H7 (cell line): Measurements from ENCODE around the gene FBXO44. TPM values are rescaled to one million over a fixed set of nuclear protein-coding genes. Genes with fewer than 3 reads are reported as not detected.
"Not testable (repeated sequence)": the region's sequence is repeated elsewhere in the genome, so short reads cannot be mapped to it uniquely, and the experiment has no call there.

ENCODE experiments used
- DNase-seq: peaks from one replicate; pipeline ENCODE4 v3.0.0; 2012
- H3K27me3 ChIP-seq: 2 replicates; pipeline ENCODE4 v1.6.0; 2011; ENCODE audit warnings: mild to moderate bottlenecking, low read length; ENCODE audit not compliant: control insufficient read depth, insufficient read depth
- H3K36me3 ChIP-seq: replicated peaks from 2 replicates; pipeline ENCODE4 v1.5.1; 2011; ENCODE audit warnings: low read length; ENCODE audit not compliant: control insufficient read depth, insufficient read depth
- H3K4me3 ChIP-seq: 2 replicates; pipeline ENCODE4 v1.5.1; 2011; ENCODE audit warnings: low read depth, mild to moderate bottlenecking, control low read depth, low read length, moderate library complexity; ENCODE audit not compliant: insufficient read depth
- total RNA-seq: library from RNA; depleted of rRNA; stranded (reverse); fragments of >200 nt; shearing (Covaris generic); gene quantifications from 2 replicates; pipeline ENCODE4 v1.2.3, GENCODE V29; 2014

FBXO44 gene
- total RNA-seq, 1 experiment from 2014 or later = 24.5 TPM

DNA sequence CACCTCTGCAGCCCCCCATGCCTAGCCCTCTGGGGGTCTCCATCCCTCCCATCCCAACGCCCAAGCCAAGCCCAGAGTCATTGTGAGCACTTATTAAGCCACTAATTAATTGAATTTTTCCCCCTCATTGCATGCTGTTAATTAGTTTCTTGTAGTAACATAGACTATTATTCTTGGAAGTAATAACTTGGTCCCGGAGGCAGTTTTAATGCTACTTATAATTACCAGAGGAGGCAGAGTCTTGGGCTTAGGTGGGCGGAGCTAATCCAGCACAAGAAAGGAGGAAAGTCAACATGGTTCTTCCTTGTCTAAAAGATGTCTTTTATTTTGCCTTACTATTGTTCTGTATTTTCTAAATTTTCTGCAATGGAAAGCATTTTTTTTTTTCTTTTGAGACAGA lies 28.1 kb upstream of the FBXO44 start:
- H3K27me3 ChIP-seq = no peaks in the 10 kb centered on the region; the same call in 1 of the 2 replicates
- no peaks in the 10 kb centered on the region for H3K36me3 ChIP-seq
- no peak overlapping the region for H3K4me3 ChIP-seq
- no peak for DNase-seq

DNA sequence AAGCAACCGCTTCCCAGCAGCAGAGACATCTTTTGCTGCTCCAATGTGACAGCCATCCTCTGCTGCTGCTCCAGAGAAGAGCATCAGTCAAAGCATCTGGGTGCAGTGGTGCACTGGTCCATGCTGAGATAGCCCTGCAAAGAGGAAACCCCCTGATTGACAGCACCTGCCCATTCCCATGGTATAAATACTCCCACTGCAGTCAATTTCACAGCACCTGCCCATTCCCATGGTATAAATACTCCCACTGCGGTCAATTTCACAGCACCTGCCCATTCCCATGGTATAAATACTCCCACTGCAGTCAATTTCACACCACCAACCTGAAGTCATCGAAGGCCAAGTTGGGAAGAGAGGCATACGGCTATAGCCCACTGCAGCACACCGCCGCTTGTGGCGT lies 25.9 kb upstream of the FBXO44 start:
- no peak for DNase-seq
- no peaks in the 10 kb centered on the region for H3K36me3 ChIP-seq
- H3K4me3 ChIP-seq = no peak overlapping the region
- no peaks in the 10 kb centered on the region; the same call in 1 of the 2 replicates for H3K27me3 ChIP-seq

DNA sequence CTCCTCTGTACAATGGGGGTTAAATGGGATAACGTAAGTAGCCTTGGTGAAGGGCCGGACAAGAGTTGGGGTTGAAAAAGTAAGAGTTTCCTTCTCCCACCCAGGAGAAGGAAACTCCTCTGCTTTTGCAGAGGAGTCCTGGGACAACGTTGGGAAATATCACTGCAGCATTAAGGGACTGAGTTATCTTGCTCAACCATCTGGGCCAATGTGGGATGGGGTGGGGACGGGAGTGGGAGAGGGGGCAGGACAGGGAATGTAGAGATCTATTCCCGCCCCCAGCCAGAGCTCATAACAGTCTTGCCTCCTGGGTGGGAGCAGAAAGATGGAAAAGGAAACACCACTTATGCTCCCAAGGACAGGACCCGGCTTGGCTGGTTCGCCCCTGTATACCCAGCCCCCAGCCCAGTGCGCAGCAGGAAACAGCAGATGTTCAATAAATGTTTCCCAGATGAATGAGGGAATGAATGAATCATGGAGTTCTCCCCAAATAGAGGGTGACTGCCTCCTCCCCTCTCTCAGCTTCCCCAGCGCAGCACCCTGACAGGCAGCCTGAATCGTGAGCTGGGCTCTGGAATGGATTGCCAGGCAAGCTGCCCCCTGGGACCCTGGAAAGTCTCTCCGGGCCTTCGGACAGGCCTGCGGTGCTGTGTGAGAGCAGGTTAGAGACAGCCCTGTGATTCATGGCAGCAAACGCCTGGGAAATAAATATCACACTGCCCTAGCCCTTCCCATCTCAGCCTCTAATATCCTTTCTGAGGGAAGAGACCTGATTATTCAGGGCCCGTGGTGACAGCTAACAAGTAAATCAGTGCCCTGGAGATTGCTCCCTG lies 25.3 kb upstream of the FBXO44 start:
- DNase-seq = no peak
- Histone ChIP-seq H3K36me3 (no peaks in the 10 kb centered on the region), H3K27me3 (no peaks in the 10 kb centered on the region; the same call in 1 of the 2 replicates), H3K4me3 (no peak overlapping the region)

DNA sequence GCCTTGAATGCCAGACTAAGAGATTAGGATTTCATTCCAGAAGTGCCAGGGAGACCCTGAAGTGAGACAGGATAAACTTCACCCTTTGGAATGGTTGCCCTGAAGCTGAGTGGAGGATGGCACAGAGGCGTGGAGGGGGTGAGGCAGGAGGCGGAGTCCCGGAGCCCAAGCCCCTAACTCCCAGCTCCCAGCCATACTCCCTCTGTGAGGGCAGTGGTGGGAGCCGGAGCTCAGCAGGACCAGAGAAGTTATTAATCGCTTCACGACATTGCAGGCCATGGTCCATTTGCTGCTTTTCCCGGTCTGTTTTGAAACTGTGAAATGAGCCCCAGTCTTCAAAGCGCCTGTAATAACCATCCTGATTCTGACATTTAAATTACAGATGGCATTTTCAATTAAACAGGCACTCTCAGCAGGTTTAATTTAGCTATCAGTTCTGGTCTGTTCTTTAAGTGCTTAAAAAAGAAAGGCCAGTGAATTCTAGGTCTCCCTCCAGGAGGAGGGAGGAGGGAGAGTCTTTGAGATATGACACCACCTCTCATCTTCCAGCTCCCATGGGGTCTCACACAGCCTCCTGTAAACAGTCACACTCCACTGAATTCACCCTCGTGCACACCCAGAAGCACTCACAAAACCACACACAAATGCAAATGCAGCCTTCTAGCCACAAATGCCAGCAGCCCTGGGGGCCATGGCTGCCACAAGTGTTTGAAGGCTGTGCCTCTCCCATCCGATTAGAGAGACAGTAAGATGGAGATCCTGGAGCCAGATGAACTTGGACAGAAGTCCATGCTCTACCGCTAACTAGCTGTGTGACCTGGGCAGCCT lies 20.1 kb upstream of the FBXO44 start:
- no peaks in the 10 kb centered on the region for H3K36me3 ChIP-seq
- H3K4me3 ChIP-seq = no peak overlapping the region
- no peak for DNase-seq
- H3K27me3 ChIP-seq = no peaks in the 10 kb centered on the region; the same call in 1 of the 2 replicates

DNA sequence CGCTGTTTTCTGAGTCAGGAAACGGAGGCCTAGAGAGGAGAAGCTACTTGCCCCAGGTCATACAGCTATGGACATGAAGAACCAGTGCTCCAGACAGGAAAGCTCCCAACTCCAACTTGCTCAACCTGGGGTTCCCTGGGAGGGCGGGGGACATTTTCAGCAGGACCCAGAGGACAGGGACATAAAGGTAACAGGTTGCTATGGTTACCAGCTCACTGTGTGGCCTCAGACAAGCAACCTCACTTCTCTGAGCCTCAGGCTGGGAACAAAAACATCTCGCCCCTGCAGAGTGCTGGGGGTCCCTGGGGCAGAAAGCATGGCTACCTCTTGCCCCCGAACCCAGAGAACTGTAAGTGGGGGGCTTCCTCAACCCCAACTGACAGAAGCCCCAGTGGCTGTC lies 16.6 kb upstream of the FBXO44 start:
- H3K4me3 ChIP-seq = no peak overlapping the region
- H3K27me3 ChIP-seq = no peaks in the 10 kb centered on the region
- no peaks in the 10 kb centered on the region for H3K36me3 ChIP-seq
- DNase-seq = no peak

DNA sequence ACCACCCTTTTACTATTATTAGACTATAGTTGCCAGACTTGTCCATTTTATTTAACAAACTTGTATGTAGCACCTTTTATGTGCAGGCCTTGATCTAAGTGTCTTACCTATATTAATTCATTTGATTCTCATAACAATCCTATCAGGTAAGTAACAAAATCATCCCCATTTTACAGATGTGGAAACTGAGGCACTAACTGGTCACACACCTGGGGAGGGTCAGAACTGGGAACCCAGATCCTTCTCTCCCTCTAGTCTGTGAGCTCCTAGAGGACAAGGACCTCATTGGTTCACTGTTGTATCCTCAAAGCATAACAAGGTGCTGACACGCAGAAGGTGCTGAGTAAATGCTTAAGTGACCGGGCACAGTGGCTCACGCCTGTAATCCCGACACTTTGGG lies 15.3 kb upstream of the FBXO44 start:
- H3K4me3 ChIP-seq = no peak overlapping the region
- DNase-seq = no peak
- H3K36me3 ChIP-seq = no peaks in the 10 kb centered on the region
- H3K27me3 ChIP-seq = no peaks in the 10 kb centered on the region

DNA sequence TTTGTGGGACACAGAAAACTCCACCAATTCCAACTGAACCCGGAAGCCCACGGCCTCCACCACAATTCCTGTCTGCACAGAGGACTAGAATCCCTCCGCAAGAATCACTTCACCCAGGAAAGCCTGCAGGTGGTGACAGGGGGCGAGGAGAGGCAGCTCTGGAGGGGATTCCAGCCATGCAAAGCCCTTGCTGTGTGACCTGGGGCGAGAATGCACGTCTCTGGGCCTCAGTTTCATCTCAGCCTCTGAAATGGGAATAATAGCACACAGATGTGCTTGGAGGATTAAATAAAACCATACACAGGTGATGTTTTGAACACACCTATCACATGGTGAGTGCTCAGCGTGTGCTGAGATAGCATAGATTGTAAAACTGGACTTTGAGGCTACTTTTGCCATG lies 14.6 kb upstream of the FBXO44 start:
- no peaks in the 10 kb centered on the region for H3K36me3 ChIP-seq
- no peak overlapping the region for H3K4me3 ChIP-seq
- no peaks in the 10 kb centered on the region for H3K27me3 ChIP-seq
- no peak for DNase-seq

DNA sequence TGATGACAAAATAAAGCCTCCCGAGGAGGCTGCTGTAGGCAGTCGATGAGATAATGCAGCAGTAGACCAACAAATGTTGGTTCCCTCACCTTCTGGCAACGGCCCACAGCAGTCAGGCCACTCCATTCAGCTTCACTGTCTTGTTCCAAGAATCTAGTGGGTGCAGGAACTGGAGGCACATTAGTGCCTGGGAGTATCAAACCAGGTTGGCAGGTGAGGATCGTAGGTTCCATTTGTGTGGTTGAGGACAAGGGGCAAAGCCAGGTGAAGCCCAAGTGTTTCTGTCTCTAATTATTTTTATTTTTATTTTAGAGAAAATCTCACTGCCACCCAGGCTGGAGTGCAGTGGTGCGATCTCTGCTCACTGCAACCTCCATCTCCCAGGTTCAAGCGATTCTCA lies 13.7 kb upstream of the FBXO44 start:
- no peak overlapping the region for H3K4me3 ChIP-seq

DNA sequence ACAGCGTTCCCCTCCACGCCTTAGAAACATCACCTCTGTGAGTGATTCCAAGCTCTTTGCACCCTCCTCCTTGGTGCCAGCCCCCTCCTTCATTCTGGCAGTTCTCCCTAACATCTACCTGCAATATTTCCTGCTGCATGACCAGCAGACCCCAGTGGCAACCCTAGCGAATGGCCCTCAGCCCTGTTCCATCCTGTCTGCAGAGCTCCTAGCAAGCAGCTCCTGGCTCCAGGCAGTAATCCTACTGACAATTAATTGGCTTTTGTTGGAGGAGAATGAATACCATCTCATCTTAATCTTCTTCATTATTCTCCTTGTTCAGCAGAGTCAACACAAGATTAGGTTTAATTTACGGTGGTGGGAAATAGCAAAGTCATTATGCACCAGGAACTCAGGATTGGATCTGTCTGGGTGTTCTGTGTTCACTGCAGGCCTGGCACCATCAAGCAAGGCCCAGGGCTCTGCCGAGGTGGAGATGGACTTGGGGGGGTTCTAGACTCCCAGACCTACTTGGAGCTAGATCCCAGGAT lies 12.8 kb upstream of the FBXO44 start:
- Histone ChIP-seq H3K4me3 (no peak overlapping the region), H3K27me3 (no peaks in the 10 kb centered on the region), H3K36me3 (no peaks in the 10 kb centered on the region; the same call in 1 of the 2 replicates)
- DNase-seq = no peak

More for the DNA sequence above, 13.7 kb upstream of the FBXO44 start:
- Histone ChIP-seq H3K27me3 (no peaks in the 10 kb centered on the region), H3K36me3 (no peaks in the 10 kb centered on the region)
- DNase-seq = no peak

DNA sequence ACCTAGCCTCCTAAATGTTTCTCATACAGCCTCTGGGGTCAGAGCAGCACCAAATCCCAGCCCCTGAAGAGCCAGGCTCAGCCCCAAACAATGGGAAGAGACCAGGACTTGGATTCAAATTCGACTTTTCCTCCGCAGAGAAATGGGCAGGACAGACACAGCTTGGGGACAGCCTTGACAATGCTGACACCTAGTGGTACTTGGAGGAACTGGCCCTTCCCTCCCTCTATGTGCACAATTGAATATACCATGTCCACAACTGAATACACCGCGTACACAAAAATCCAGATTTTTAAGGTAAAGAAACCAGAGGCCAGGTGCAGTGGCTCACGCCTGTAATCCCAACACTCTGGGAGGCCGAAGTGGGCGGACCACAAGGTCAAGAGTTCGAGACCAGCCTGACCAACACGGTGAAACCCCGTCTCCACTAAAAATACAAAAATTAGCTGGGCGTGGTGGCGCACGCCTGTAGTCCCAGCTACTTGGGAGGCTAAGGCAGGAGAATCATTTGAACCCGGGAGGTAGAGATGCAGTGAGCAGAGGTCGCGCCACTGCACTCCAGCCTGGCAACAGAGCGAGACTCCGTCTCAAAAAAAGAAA lies 12.2 kb upstream of the FBXO44 start:
- H3K27me3 ChIP-seq, H3K36me3 ChIP-seq, H3K4me3 ChIP-seq: not testable (repeated sequence)
- DNase-seq = peak; percentile 88

DNA sequence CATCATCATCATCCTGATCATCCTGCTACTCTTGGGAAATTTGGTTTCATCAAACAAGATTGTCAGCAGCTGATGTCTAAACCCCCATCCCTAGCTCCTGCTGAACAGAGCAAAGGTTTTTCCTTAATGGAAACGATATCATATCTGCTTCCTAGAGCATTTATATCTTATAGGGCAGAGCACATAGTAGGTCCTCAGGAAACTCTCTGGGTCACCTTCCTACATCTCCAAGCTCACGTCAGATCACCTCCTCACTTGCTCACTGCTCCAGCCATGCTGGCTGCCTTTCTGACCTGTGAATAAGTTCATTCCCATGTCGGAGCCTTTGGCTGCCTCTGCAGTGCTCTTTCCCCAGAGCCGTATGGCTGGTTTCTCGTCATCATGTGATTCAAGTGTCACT lies 10.9 kb upstream of the FBXO44 start:
- DNase-seq = no peak
- H3K4me3 ChIP-seq = no peak overlapping the region
- peaks cover 9% of the 10 kb centered on the region; the same call in 1 of the 2 replicates for H3K27me3 ChIP-seq
- no peaks in the 10 kb centered on the region; the same call in 1 of the 2 replicates for H3K36me3 ChIP-seq

DNA sequence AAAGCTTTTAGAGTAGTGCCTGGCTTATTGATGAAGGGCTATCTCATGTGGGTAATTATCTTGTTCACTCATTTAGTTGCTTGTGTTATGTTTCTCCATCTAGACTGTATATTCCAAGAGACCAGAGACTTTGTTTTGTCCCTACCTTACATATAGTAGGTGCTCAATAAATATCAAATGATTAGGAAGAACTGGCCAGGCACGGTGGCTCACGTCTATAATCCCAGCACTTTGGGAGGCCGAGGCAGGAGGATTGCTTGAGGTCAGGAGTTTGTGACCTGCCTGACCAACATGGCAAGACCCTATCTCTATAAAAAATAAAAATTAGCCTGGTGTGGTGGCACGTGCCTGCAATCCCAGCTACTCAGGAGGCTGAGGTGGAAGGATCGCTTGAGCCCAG lies 9.4 kb upstream of the FBXO44 start:
- no peak for DNase-seq
- Histone ChIP-seq H3K36me3 (no peaks in the 10 kb centered on the region; the same call in 1 of the 2 replicates), H3K4me3 (no peak overlapping the region), H3K27me3 (peaks cover 22% of the 10 kb centered on the region)

DNA sequence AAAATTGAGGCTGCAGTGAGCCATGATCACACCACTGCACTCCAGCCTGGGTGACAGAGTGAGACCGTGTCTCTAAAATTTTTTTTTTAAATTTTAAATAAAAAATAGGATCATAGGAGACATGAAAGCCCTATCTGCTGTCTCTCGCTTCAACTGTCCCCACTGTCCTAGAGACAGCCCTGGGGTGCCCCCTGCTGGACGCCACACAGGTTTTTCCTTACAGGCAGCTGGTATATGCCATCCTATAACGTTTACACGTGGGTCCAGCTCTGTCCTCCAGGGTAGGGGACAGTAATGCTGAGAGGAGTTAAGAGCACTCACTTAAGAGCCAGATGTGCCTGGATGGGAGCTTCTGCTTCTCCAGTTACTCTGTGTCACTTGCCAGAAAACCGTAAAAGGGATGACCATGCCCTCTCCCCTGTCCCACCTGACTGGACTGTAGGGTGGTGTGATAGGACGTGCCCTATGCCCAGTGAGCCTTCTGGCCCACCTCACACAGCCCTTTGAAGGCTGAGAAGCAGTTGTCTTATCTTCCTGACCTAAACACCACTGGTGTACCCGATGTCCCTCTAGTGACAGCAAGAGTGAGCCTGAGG lies 8.9 kb upstream of the FBXO44 start:
- peak; percentile 86 for DNase-seq
- H3K4me3 ChIP-seq = no peak overlapping the region
- peaks cover 26% of the 10 kb centered on the region for H3K27me3 ChIP-seq
- no peaks in the 10 kb centered on the region; the same call in 1 of the 2 replicates for H3K36me3 ChIP-seq

DNA sequence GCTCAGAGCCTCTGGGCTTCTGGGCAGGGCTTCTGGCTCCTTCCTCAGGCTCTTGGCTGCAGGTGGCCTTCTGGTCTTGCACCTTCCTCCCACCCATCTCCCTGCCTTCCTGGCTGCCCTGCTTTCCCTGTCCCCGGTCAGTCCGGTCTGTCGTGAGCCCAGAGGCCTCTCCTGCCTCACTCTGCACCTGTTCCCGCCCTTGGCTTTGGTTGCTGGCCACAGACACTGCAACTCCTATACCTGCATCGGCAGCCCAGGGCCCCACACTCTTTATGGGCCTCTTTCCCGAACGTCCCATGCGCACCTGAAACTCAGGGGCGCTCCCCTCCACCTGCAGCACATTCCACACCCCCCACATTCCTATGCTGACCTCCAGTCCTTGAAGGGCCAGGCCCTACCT lies 8.4 kb upstream of the FBXO44 start:
- Histone ChIP-seq H3K4me3 (no peak overlapping the region), H3K27me3 (peaks cover 32% of the 10 kb centered on the region), H3K36me3 (no peaks in the 10 kb centered on the region; the same call in 1 of the 2 replicates)
- DNase-seq = no peak
